OCI-LY7 (cell line): ENCODE data around the gene ERBB2. TPM values are rescaled to one million over a fixed set of nuclear protein-coding genes. Genes with fewer than 3 reads are reported as not detected.

Source experiments
- BruUV-seq: library from RNA; stranded (reverse); fragments of 400-500 nt; replicated peaks from 2 replicates; lab custom pipeline; 2021; lab: Mats Ljungman, UMichigan
- CTCF ChIA-PET: fragments of 300-600 bp; sonication (Branson Sonifier 250); formaldehyde crosslinking; loops from one replicate; lab custom pipeline; 2022; ENCODE audit warnings: antibody characterized with exemption; ENCODE audit not compliant: unreplicated experiment; lab: Charles Lee
- POLR2A ChIA-PET: fragments of 300-600 bp; sonication (Branson Sonifier 250); formaldehyde crosslinking; loops from one replicate; lab custom pipeline; 2022; ENCODE audit warnings: antibody characterized with exemption; lab: Charles Lee
- DNase-seq: peaks from one replicate; pipeline ENCODE4 v3.0.0-alpha.2; 2015; ENCODE audit warnings: low spot score
- H2AFZ ChIP-seq: fragments of 200-600 bp; sonication (generic), shearing (Covaris generic); 2 replicates; pipeline ENCODE4 v1.6.1; 2014; ENCODE audit warnings: mild to moderate bottlenecking, antibody characterized with exemption, low read length, moderate library complexity
- H3K27ac ChIP-seq: fragments of 200-600 bp; sonication (generic); 2 replicates; pipeline ENCODE4 v1.5.1; 2014; ENCODE audit warnings: mixed run types, low read depth, mild to moderate bottlenecking, moderate library complexity, low read length, inconsistent platforms; ENCODE audit not compliant: poor library complexity, severe bottlenecking
- H3K36me3 ChIP-seq: fragments of 200-600 bp; sonication (generic); 2 replicates; pipeline ENCODE4 v1.6.1; 2014; ENCODE audit warnings: mild to moderate bottlenecking, antibody characterized with exemption, low read length, moderate library complexity, mixed read lengths; ENCODE audit not compliant: insufficient read depth
- H3K4me1 ChIP-seq: fragments of 200-600 bp; sonication (generic); 2 replicates; pipeline ENCODE4 v1.5.1; 2014; ENCODE audit warnings: mild to moderate bottlenecking, low read length; ENCODE audit not compliant: insufficient read depth, poor library complexity, severe bottlenecking
- H3K4me2 ChIP-seq: fragments of 200-600 bp; sonication (generic); 2 replicates; pipeline ENCODE4 v1.6.1; 2014; ENCODE audit warnings: mild to moderate bottlenecking, low read length
- H3K4me3 ChIP-seq: fragments of 200-600 bp; sonication (generic); 2 replicates; pipeline ENCODE4 v1.5.1; 2014; ENCODE audit warnings: mild to moderate bottlenecking, low read depth, low read length; ENCODE audit not compliant: poor library complexity, severe bottlenecking
- H3K79me2 ChIP-seq: fragments of 200-600 bp; sonication (generic); 2 replicates; pipeline ENCODE4 v1.6.1; 2016; ENCODE audit warnings: low read depth, mild to moderate bottlenecking, low read length, moderate library complexity, mixed read lengths; ENCODE audit not compliant: insufficient read depth
- H3K9me2 ChIP-seq: fragments of 200-600 bp; sonication (generic); 2 replicates; pipeline ENCODE4 v1.6.1; 2016; ENCODE audit warnings: mild to moderate bottlenecking, low read length, mixed read lengths; ENCODE audit not compliant: insufficient read depth
- H3K9me3 ChIP-seq: fragments of 200-600 bp; sonication (generic); 2 replicates; pipeline ENCODE4 v1.6.1; 2014; ENCODE audit warnings: mild to moderate bottlenecking, mixed run types, low read length, mixed read lengths
- H4K20me1 ChIP-seq: fragments of 200-600 bp; sonication (generic); 2 replicates; pipeline ENCODE4 v1.6.1; 2014; ENCODE audit warnings: mild to moderate bottlenecking, antibody characterized with exemption, low read length, moderate library complexity, mixed read lengths; ENCODE audit not compliant: insufficient read depth
- CTCF ChIP-seq: fragments of 200-600 bp; sonication (generic); conservative IDR thresholded peaks from 2 replicates; pipeline ENCODE4 v1.5.1; 2014; ENCODE audit warnings: mild to moderate bottlenecking, antibody characterized with exemption, low read length, moderate library complexity, mixed read lengths
- EZH2phosphoT487 ChIP-seq: fragments of 200-600 bp; sonication (generic); IDR thresholded peaks from 2 replicates; pipeline ENCODE4 v1.6.1; 2018; ENCODE audit warnings: low read depth, borderline replicate concordance, mild to moderate bottlenecking, mixed run types, antibody characterized with exemption, low read length, moderate library complexity, mixed read lengths
- intact Hi-C: fragments of 100-400 bp; cut with micrococcal nuclease; formaldehyde crosslinking; loops from one replicate; pipeline ENCODE4 v1.10.0; 2022; ENCODE audit not compliant: unreplicated experiment
- total RNA-seq, 2 experiments: library from RNA; depleted of rRNA in 1 of 2; stranded (reverse); fragments of >200 nt in 1 of 2; shearing (Covaris generic) in 1 of 2; gene quantifications; 2 replicates each; pipeline ENCODE4 v1.2.3, GENCODE V29; 2014 to 2022

The ERBB2 gene
- total RNA-seq, 2 experiments from 2014 or later, result 6.5 to 11.4 TPM

GRCh38 chr17:39664581-39665561 lies 35.0 kb upstream of the ERBB2 start, which contains the start of gene TCAP:
TCAP (plus strand) TSS chr17:39665349; CDS start chr17:39665360, 11 bp downstream.
- Histone ChIP-seq H3K9me2 (no peaks in the 10 kb centered on the region), H3K4me2 (no peak within 1 kb of the TSS), H4K20me1 (no peaks in the 10 kb centered on the region), H3K27ac (no peak within 1 kb of the TSS), H3K79me2 (no peaks in the 10 kb centered on the region), H3K36me3 (peaks cover 20% of the 10 kb centered on the region; the same call in 1 of the 2 replicates), H3K4me1 (no peaks in the 10 kb centered on the region), H3K9me3 (no peaks in the 10 kb centered on the region), H3K4me3 (no peak within 1 kb of the TSS), H2AFZ (no peak within 1 kb of the TSS)
- no peak for TF ChIP-seq CTCF
- TF ChIP-seq EZH2phosphoT487, result no peak
- intact Hi-C loops, result no loop called here
- no TSS peak for BruUV-seq
- ChIA-PET POLR2A (no interaction called here), CTCF (no interaction called here)
- no peak for DNase-seq

GRCh38 chr17:39665642-39666224 lies 34.1 kb upstream of the ERBB2 start:
- Histone ChIP-seq H4K20me1 (no peaks in the 10 kb centered on the region), H3K4me1 (no peaks in the 10 kb centered on the region), H3K27ac (no peak overlapping the region), H3K9me3 (no peaks in the 10 kb centered on the region), H3K4me3 (no peak overlapping the region), H2AFZ (no peak overlapping the region), H3K79me2 (no peaks in the 10 kb centered on the region), H3K36me3 (peaks cover 11% of the 10 kb centered on the region; the same call in 1 of the 2 replicates), H3K4me2 (no peak overlapping the region), H3K9me2 (no peaks in the 10 kb centered on the region)
- no peak for TF ChIP-seq EZH2phosphoT487
- DNase-seq, result no peak
- BruUV-seq, result no TSS peak
- POLR2A ChIA-PET, result no interaction called here
- CTCF ChIA-PET, result no interaction called here
- intact Hi-C loops, result no loop called here

- no peak overlapping the region for H3K27ac ChIP-seq
- H4K20me1 ChIP-seq, result no peaks in the 10 kb centered on the region
- no peaks in the 10 kb centered on the region for H3K9me3 ChIP-seq
- H3K36me3 ChIP-seq, result peaks cover 11% of the 10 kb centered on the region; the same call in 1 of the 2 replicates
- no peak overlapping the region for H2AFZ ChIP-seq
- H3K4me3 ChIP-seq, result no peak overlapping the region
- BruUV-seq, result no TSS peak
- no peak for DNase-seq
- CTCF ChIA-PET, result interaction anchor here (0.5 kb wide), 1 partner anchor 14 kb away, joined by 4 read pairs; no protein-coding TSS in a partner anchor
- H3K4me1 ChIP-seq, result no peaks in the 10 kb centered on the region
- no peak overlapping the region for H3K4me2 ChIP-seq
- no peak for TF ChIP-seq CTCF
- TF ChIP-seq EZH2phosphoT487, result no peak
- no peaks in the 10 kb centered on the region for H3K79me2 ChIP-seq
- H3K9me2 ChIP-seq, result no peaks in the 10 kb centered on the region
- POLR2A ChIA-PET, result no interaction called here
- intact Hi-C loops, result no loop called here
Observed at GRCh38 chr17:39666231-39666600, 33.6 kb upstream of the ERBB2 start.
